GM18498 (cell line): ENCODE measurements around the gene P2RY13.
A peak's percentile ranks its signal among the peaks of the same experiment; 100 is the strongest.

Source experiments
- ATAC-seq: cut with Tn5 transposase; IDR thresholded peaks from one replicate; pipeline ENCODE4 v1.9.1; 2021; ENCODE audit warnings: mild to moderate bottlenecking, moderate library complexity; ENCODE audit not compliant: unreplicated experiment

Gene P2RY13

GRCh38 chr3:151297429-151297828 is 31.9 kb downstream of the P2RY13 start:
- no peak for ATAC-seq

GRCh38 chr3:151296226-151296625 is 33.1 kb downstream of the P2RY13 start:
- no peak for ATAC-seq

GRCh38 chr3:151293127-151293526 is 36.2 kb downstream of the P2RY13 start:
- no peak for ATAC-seq

GRCh38 chr3:151290673-151291072 is 38.7 kb downstream of the P2RY13 start:
- no peak for ATAC-seq

- ATAC-seq: no peak
Measured at GRCh38 chr3:151289445-151289844, 39.9 kb downstream of the P2RY13 start.

- no peak for ATAC-seq
Measured at GRCh38 chr3:151285940-151286339, 43.4 kb downstream of the P2RY13 start.

GRCh38 chr3:151283907-151284461 is 45.4 kb downstream of the P2RY13 start:
- no peak for ATAC-seq

- ATAC-seq: no peak
Measured at GRCh38 chr3:151283387-151283786, 46.0 kb downstream of the P2RY13 start.

- peak; percentile 37 for ATAC-seq
Measured at GRCh38 chr3:151282921-151283320, 46.4 kb downstream of the P2RY13 start.

GRCh38 chr3:151281671-151282324 is 47.6 kb downstream of the P2RY13 start:
- ATAC-seq: no peak

GRCh38 chr3:151278230-151278629 is 51.1 kb downstream of the P2RY13 start, which contains the start of gene P2RY14:
P2RY14 (minus strand) TSS chr3:151278542; CDS start chr3:151214316, 64,226 bp downstream.
- ATAC-seq: no peak

- ATAC-seq: peak; percentile 62
Measured at GRCh38 chr3:151276687-151277042, 52.7 kb downstream of the P2RY13 start.
